ENCODE results near the gene AQP7.
"Not testable (repeated sequence)": the region's sequence is repeated elsewhere in the genome, so short reads cannot be mapped to it uniquely, and the experiment has no call there.

Gene AQP7

GRCh38 chr9:33399047-33399446 lies 3.3 kb downstream of the AQP7 start:
- in situ Hi-C loops (cut with HindIII; ENCODE audit: low sequenced_read_pairs) = not testable (repeated sequence)

GRCh38 chr9:33397801-33398200 lies 4.6 kb downstream of the AQP7 start:
- in situ Hi-C loops (cut with HindIII; ENCODE audit: low sequenced_read_pairs) = not testable (repeated sequence)

DNA sequence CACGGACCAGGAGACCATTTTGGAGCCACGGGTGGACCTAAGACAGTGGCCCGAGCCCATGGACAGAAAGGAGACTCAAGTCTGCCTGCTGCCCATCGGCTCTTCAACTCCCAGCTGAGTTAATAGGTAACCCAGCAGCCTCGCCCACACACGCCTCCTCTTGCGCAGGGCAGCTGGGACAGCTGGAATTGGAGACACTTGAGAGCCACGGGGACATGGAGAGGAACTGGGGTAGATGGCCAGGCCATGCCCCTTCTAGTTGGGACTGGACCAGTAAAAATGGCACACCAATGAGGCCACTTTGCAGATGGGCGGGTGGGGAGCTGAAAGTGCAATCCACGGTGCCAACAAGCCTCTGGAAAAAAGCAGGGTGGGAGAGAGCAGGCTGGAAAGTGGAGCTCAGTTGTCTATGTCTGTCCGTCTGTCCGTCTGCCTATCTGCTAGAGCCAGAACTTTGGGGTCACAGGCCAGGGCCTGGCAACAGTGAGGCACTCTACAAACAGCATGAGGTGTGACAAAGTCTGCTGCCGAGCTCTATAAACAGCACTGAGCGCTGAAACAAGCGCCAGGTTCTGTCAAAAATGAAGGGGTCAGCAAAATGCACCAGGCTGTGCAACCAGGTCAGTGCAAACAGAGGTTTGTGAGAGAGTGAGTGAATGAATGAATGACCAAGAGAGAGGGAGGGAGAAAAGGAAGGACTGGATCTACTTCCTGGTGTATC lies 7.0 kb downstream of the AQP7 start:
- in situ Hi-C loops (cut with HindIII; ENCODE audit: low sequenced_read_pairs) = not testable (repeated sequence)

GRCh38 chr9:33393986-33394385 lies 8.4 kb downstream of the AQP7 start:
- in situ Hi-C loops (cut with HindIII; ENCODE audit: low sequenced_read_pairs) = not testable (repeated sequence)

DNA sequence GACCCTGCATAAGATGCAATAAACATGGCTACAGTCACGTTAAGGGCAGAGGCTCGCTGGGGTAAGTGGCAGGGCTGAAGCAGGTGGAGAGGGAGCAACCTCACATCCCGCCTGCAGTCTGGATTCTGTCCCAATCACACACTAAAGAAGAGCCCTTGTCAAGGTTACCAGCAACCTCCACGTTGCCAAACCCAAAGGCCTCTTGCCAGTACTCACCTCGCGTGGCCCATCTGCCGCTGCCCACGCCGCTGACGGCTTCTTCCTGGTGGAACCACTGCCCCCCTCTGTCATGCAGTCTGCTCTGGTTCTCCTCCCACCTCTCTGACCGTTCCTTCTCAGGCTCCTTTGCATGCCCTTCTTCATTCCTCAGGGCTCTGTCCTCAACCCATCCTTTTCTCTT lies 8.8 kb downstream of the AQP7 start:
- in situ Hi-C loops (cut with HindIII; ENCODE audit: low sequenced_read_pairs) = no loop called here

- in situ Hi-C loops (cut with HindIII; ENCODE audit: low sequenced_read_pairs) = not testable (repeated sequence)
These were observed 9.8 kb downstream of the AQP7 start for GRCh38 chr9:33392591-33393021.

DNA sequence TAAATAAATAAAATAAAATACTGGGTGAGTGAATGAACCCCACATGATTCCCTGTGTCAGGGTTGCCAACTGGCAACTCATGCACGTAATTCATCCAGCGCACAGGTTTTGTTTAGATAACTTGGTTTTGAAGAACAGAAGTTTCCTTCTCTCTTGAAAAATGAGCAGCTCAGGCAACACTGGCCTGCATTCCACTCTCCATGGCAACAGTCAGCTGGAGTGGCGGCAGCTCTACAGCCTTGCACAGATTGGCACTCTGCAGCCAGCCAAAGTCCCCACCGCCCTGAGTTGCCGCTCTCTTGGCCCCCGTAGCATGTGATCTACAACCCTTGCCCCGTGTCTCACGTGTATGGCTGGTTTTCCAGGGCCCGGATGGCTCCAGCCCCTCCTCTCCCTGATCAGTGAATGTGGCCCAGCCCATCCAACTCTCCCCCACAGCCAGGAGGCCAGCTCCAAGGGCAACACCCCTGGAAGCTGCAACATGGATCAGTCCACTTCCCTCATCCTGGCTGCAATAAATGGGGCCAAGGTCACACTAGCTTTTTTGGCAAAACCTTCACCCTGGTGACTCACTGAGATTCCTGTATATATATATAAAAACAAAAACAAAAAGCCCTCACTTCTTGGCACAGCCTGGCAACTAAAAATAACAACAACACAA lies 11.1 kb downstream of the AQP7 start:
- in situ Hi-C loops (cut with HindIII; ENCODE audit: low sequenced_read_pairs) = not testable (repeated sequence)

- in situ Hi-C loops (cut with HindIII; ENCODE audit: low sequenced_read_pairs) = no loop called here
These were observed 14.0 kb downstream of the AQP7 start for GRCh38 chr9:33388110-33388994.

GRCh38 chr9:33386998-33387397 lies 15.4 kb downstream of the AQP7 start:
- in situ Hi-C loops (cut with HindIII; ENCODE audit: low sequenced_read_pairs) = not testable (repeated sequence)

DNA sequence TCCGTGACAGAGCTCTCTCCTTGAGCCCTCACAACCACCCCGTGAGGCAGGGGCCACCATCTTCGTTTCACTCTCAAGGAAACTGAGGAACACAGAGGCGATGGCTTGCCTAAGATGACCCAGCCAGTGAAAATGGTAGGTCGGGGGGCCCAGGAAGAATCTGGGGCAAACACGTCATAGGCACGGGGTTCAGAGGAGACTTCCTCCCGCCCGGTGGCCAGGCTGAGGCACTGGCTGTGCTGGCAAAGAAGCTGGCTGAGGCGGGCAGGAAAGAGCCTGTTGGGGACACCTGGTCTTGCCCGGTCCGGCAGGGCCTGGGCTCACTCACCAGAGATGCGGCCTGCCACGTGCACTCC lies 15.7 kb downstream of the AQP7 start:
- in situ Hi-C loops (cut with HindIII; ENCODE audit: low sequenced_read_pairs) = not testable (repeated sequence)

DNA sequence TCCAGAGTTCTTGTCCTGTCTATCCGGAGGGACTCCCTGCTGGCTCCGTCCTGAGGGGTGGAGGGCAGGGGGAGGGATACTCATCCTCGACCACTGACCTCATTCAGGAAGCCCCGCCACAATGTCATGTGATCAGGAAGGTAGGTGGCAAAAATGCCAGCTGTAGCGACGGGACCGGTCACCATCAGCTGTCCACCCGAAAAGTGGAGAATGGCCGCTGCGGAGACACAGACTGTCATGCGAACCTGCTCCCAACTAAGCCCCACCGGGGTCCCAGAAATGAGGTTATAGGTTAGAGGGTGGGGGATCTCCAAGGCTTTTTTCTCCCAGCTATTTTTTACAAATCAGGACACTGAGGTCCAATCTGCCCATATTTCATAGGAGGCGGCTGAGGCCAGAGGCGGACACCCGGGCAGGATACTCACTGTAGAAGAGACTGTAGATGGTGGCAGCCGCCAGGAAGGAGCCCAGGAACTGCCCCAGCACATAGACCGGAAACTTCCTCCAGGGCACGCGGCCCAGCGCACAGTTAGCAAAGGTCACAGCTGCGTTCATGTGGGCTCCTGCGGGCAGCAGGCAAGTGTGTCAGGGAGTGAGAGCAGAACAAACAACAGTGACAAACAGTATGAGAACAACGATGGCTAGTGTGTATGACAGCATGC lies 16.3 kb downstream of the AQP7 start:
- in situ Hi-C loops (cut with HindIII; ENCODE audit: low sequenced_read_pairs) = not testable (repeated sequence)

GRCh38 chr9:33385536-33385935 lies 16.8 kb downstream of the AQP7 start:
- in situ Hi-C loops (cut with HindIII; ENCODE audit: low sequenced_read_pairs) = not testable (repeated sequence)

- in situ Hi-C loops (cut with HindIII; ENCODE audit: low sequenced_read_pairs) = not testable (repeated sequence)
These were observed 19.0 kb downstream of the AQP7 start for GRCh38 chr9:33383396-33383795.

GRCh38 chr9:33382397-33382796 lies 20.0 kb downstream of the AQP7 start:
- in situ Hi-C loops (cut with HindIII; ENCODE audit: low sequenced_read_pairs) = not testable (repeated sequence)

DNA sequence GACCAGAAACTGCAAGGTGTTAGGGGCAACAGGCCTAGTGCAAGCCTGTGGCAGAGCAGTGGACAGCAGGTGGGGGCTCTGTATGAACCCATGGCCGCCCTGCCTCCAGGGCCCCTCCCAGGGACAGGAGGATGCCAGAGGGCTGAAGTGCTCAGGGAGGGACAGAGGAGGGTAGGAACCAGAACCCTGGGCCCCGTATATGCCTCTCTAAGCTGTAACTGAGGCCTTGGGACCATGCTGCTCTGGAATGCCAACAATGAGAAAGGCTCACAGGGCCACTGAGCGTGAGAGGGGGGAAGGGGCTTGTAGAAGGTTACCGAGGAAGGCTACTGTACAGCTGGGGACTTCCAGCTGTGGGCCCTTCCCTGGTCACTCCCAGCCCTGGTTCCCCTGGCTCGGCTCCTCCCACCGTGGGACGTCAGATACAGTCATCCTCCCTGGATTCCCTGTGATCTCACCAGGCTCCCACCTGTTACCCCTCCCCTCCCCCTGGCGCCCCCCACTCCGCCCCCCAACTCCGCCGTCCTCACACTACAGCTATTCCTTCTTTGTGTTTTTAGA lies 21.1 kb downstream of the AQP7 start:
- in situ Hi-C loops (cut with HindIII; ENCODE audit: low sequenced_read_pairs) = no loop called here

DNA sequence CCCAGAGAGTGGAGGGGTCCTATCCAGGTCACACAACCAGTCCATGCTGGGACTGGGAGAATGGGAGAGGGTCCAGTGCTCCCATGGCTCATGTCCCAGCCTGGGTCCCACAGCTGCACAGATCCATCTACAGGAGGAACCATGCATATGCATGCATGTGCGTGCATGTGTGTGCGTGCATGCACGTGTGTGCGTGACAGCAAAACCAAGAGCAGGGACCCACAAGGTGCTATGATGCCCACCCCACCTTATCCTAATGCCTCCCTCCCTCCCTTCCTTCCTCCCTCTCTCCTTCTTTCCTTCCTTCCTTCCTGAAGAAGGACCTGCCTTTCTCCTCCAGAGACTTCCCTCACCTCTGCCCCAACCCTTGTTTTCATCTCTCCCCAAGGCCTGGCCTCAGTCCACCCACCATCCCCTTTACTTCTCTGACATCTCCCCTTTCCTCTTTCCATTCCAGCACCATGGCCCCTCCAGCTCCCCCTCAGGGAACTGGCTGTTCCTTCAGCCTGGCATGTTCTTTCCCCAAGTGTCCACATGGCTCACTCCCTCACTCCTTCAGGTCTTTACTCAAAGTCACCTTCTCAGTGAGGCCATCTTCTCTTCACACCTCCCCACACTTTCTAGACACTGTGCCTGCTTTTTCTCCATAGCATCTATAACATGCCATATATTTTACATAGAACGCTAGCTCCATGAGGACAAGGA lies 21.8 kb downstream of the AQP7 start:
- in situ Hi-C loops (cut with HindIII; ENCODE audit: low sequenced_read_pairs) = no loop called here

DNA sequence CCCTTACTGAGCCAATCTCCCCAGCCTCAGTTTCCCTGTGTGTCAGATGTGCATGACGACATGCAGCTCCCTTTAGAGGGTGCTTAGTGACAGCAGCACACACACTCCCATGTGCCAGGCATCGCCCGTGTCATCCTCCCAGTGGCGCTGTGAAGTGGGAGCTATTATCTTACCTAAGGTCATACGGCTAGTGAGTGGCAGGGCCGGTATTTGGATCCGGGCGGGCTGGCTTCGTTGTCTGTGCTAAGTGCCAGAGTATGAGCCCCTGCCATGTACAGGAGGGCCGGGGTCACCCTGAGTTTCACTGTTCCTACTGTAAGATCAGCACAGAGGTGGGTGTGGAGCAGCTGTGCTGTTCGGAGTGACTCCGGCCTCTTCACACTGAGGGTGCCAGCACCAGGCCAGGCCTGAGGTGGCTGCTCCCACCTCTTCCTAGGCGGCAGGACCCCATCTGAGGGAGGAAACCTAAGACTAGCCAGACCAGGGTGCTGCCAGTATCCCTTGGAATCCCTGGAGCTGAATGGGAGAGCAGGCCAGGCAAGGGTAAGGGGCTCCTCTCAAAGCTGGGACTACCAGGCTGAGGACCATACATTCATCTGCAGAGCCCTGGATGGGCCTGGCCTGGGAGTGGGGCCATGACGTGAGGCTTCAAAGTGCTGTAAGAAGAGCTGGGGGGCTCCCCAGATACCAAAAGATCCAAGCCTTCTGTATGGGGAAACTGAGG lies 22.5 kb downstream of the AQP7 start:
- in situ Hi-C loops (cut with HindIII; ENCODE audit: low sequenced_read_pairs) = no loop called here

- in situ Hi-C loops (cut with HindIII; ENCODE audit: low sequenced_read_pairs) = no loop called here
These were observed 24.1 kb downstream of the AQP7 start for GRCh38 chr9:33378121-33378795.

All from endothelial cell of hepatic sinusoid (primary cell).